TTC549 (cell line): ENCODE data around the gene FAM25A.
"Not testable (repeated sequence)": the region's sequence is repeated elsewhere in the genome, so short reads cannot be mapped to it uniquely, and the experiment has no call there.

Experiments
- FAIRE-seq: peaks from 2 replicates; lab custom pipeline; 2012; peaks lifted over from hg19 to GRCh38; lab: Jason Lieb, UNC

Gene FAM25A

DNA sequence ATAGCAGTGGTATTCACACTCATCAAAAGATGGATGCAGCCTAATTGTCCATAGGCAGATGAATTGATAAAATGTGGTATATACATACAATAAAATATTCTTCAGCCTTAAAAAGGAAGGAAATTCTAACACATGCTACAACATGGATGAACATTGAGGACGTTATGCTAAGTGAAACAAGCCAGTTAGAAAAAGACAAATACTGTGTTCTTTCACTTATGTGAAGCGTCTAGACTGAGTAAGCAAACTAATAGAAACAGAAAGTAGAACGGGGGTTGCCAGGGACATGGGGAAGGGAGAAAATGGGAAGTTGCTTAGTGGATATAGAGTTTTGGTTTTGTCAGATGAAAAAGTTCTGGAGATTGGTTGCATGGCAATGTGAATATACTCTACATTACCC lies 6.6 kb upstream of the FAM25A start:
- FAIRE-seq = not testable (repeated sequence)

DNA sequence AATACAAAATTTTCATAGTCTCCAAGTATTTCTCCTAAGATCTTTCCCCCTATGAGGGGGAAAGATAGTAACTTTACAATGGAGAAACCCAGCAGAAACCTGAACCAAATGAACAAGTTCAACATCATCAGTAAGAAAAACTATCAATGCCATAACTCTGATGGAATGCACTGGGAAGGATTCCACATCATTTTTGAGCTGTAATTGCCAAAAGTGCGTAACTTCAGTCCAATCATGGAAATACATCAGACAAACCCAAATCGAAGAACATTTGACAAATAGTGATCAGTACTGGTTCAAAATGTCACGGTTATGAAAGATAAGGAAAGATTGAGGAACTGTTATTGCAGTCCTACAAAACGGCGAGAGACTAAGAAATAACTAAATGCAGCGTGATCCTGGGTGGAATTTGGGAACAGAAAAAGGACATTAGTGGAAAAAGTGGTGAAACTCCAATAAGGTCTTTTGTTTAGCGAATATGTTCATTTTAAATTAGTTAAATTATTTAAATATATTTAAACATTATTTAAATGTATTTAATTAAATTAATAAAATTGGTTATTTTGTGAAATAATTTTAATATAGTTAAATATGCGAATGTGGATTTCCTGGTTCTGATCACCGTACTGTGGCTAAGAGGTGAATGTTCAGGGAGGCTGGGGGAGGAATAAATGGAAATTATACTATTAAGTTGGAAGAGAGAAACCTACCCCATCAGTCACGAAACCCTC lies 4.9 kb upstream of the FAM25A start:
- FAIRE-seq = not testable (repeated sequence)

DNA sequence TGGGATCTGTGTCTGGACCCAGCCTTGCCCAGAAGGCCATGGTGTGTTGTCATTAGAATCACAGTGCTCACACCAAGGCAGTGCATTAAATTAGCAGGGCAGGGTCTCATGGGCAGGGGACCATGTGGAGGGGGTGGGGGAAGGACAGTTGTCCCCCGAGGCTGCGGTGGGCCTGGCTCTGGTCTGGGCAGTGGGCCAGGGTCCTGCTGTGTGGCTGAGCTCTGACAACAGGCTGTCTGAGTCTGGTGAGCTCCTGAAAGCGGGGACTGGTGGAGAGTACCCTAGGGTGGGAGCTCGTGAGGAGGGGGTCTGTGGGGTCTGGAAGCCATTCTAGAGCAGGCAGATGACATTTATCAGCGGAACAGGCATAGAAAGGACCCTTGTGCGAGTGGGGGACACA lies 2.0 kb upstream of the FAM25A start:
- not testable (repeated sequence) for FAIRE-seq

DNA sequence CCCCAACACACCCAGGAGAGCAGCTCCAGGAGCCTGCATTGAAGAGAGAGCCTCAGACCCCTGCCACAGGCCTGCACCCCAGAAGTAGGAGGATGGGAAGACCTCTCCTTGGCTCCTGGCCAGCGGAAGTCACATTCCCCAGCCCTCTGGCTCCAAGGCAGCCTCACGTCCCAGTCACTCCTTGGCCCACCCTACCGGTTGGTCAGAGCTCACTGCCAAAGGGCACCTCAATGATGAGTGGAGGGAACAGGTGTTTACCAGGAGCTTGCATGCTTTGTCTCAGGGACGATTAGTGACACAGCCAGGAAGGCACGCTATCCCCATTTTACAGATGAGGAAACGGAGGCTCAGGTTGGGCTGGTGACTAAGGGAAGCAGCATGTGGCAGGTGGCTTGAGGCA lies 1.0 kb upstream of the FAM25A start:
- not testable (repeated sequence) for FAIRE-seq

DNA sequence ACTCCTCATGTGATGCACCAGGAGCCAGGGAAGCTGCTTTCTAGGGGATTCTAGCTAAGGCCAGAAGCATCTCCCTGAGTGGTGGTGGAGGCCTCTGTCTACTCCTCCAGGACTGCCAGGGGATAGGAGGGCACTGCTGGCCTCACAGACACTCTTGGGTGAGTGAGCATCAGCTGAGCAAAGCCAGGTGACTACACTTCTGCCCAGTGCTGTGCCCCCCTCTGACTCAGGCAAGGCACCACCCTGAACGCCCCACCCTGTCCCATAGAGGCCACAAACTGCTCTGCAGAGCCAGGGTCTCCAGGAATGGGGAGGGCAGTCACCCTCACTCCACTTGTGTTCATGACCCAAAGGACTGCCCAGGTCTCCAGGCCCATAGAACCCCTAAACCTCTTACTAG lies 590 bp upstream of the FAM25A start:
- not testable (repeated sequence) for FAIRE-seq

DNA sequence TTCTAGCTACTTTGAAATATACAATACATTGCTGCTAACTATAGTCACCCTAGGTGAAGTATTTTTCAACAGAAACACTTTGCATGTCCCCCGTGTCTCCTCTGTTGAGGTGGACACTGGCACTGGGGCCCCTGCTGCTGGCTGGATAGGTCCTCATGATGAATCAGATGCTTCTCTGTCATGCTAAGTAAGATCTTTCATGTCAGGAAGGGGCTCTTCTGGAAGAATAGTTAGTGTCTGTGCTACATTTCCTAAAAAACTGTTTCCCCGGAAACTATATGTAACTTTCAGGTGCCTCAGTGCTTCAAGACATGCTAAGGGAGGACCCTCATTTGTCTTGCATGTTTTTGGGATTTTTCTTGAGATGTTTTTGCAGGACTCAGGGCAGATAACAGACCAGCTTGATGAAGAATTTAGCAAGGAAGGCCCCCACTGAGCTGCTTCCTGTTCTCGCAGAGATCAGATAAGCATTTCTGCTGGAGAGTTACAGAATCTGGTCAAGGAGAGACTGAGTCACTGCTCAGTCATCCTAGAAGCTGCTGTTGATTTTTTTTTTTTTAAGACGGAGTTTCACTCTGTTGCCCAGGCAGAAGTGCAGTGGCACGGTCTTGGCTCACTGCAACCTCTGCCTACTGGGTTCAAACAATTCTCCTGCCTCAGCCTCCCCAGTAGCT lies 5.3 kb downstream of the FAM25A start:
- FAIRE-seq = not testable (repeated sequence)

DNA sequence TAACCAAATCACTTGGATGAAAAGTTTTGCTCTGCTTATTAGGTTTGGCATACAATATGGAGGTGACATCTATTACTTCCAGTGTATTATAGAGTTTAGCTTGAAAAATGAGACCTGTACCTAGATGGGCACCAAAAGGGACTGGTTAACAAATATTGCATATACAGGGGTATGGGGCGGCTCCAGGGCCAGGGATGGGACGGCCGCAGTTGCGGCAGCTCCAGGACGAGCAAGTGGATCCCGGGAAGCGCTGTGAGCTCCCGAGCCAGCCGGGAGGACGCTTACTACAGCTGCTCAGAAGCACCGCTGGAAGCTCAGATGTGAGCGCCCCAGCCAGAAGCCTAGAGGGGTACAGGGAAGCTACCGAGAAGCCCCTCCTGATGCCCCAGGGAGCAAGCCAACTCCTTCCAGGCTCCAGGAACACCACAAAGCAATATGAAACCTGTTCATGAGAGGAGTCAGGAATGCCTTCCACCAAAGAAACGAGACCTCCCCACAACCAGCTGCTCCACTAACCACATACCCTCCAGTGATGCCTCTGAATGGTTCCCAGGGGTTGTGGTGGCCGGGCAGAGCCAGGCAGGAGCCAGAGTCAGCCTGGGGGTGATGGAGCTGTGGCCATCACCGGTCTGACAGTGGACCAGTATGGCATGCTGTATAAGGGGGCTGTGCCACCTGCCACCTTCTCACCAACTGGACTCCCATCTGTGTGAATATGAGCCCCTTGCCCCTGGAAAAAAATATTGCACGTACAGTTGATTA lies 6.8 kb downstream of the FAM25A start:
- FAIRE-seq = not testable (repeated sequence)

DNA sequence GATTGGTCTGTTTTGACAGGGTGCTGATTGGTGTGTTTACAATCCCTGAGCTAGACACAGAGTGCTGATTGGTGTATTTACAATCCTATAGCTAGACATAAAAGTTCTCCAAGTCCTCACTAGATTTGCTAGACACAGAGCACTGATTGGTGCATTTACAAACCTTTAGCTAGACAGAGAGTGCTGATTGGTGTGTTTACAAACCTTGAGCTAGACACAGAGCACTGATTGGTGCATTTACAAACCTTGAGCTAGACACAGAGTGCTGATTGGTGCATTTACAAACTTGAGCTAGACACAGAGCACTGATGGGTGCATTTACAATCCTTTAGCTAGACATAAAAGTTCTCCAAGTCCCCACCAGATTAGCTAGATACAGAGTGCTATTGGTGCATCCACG lies 10.3 kb downstream of the FAM25A start:
- FAIRE-seq = not testable (repeated sequence)

DNA sequence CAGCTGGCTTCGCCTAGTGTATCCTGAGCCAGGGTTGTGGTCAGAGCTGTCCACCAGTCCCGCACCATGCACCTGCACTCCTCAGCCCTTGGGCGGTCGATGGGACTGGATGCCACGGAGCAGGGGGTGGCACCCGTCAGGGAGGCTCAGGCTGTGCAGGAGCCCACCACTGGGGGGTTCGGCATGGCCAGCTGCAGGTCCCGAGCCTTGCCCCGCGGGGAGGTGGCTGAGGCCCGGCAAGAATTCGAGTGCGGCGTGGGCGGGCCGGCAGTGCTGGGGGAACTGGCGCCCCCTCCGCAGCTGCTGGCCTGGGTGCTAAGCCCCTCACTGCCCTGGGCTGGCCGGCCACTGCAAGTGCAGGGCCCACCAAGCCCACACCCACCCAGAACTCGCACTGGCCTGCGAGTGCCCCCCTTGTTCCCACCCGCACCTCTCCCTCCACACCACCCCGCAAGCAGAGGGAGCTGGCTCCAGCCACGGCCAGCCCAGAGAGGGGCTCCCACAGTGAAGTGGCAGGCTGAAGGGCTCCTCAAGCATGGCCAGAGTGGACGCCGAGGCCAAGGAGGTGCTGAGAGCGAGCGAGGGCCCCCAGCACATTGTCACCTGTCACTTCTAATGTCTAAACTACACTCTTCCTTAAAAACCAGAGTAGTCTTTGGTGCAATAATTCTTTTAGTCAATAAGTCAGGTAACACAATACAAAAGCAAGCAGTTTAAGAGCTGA lies 11.0 kb downstream of the FAM25A start:
- no peak for FAIRE-seq

DNA sequence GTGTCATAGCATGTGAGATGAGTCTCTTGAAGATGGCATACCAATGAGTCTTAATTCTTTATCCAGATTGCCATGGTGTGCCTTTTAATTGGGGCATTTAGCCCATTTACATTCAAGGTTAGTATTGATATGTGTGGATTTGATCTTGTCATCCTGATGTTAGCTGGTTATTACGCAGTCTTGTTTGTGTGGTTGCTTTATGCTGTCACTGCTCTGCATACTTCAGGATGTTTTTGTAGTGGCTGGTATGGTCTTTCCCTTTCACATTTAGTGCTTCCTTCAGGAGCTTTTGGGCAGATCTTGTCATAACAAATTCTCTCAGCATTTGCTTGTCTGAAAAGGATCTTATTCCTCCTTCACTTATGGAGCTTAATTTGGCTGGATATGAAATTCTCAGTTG lies 16.5 kb downstream of the FAM25A start:
- no peak for FAIRE-seq

DNA sequence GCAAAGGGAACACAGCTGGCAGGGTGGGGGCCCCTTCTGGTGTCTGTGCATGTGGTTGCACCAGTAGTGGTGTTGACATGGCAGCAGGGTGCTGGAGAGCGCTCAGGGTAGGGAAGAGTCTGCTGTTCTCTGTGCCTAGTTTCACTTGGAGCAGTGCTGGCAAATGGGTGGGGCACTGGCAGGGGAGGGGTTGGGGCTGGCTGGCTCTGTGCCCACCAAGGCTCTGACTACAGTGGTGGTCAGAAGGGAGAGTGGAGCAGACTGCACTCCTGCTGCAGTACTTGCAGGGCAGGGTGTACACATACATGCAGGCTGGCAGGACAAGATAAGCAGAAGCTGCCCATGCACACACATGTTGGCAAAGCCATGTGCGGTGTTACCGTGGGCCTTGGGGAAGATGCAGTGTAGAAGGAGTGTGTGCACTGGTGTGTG lies 18.2 kb downstream of the FAM25A start:
- FAIRE-seq = no peak

DNA sequence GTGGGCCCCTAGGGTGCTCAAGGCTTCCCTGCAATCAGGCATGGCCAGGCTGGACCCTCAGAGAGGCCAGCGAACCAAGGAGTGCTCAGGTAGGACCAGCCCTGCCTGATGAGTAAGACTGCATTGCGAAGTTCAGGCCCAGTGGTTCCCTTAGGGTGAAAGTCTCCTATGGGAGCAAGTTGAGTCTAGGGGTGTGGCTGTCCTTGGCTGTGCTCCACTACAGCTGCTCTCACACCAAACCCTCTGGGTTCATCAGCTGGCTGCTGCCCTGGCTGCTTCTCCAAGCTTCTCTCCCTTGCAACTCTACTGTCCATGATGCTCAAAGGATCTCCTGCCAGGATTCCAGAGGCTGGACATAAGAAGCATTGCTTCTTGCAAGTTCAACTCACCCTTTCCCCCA lies 18.7 kb downstream of the FAM25A start:
- FAIRE-seq = no peak

DNA sequence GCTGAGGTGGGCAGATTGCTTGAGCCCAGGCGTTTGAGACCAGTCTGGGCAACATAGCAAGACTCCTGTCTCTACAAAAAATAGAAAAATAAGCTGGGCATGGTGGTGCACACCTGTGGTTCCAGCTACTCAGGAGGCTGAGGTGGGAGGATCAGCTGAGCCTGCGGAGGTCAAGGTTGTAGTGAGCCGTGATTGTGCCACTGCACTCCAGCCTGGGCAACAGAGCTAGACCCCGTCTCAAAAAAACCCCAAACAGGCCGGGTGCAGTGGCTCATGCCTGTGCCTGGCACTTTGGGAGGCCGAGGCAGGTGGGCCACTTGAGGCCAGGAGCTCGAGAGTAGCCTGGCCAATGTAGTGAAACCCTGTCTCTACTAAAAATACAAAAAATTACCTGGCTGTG lies 23.5 kb downstream of the FAM25A start:
- FAIRE-seq = not testable (repeated sequence)

DNA sequence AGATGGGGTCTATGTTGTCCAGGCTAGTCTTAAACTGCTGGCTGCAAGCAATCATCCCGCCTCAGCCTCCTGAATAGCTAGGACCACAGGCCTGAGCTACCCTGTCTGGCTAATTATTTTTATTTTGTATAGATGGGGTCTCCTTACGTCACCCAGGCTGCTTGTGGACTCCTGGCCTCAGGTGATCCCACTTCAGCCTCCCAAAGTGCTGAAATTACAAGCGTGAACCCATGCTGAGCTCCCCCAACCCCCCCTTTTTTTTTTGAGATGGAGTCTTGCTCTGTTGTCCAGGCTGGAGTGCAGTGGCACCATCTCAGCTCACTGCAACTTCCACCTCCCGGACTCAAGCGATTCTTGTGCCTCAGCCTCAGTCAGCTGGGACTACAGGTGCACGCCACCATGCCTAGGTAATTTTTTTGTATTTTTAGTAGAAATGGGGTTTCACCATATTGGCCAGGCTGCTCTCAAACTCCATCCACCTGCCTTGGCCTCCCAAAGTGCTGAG lies 25.4 kb downstream of the FAM25A start:
- no peak for FAIRE-seq

DNA sequence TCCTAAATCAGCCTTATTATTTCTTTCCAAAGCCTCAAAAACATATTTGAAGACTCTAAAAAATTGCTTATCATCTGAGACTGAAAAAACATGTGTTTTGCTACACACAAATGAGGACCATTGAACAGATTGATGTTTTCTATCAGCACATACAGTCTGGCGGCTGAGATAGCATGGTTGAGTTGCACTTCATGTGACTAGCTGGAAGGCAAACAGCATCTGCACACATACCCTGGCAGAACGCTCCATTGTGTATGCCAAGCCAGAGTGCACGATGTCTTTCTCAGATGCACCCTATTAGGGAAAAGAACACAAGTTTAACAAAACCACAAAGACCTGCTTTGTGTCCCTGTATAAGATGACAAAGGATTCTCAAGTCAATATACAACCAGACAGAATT lies 33.0 kb downstream of the FAM25A start:
- no peak for FAIRE-seq

DNA sequence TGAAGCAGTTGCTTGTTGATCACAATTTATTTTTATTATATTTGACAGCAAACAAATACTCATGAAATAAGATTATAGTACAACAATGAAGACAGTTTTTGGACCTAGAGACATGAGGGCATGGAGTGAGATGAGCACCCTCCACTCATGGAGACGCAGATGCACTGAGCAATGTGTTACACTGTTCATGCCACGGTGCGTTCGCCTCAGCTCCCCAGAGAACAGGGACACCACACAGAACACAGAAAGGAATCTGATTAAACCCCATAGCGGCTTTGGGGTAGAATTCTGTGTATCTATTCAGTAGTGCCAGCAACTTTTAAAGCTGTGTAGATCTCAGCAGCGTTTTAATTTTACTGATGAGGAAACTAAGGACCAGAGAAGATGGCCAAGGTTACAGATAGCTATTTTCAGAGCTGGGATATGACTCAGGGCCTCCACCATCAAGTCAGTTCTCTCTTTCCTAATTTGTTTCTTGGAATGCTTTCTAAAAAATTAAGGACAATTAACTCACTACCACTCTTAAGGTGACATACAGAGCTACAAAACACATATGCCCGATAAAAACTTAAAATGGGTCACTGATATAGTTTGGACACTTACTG lies 33.6 kb downstream of the FAM25A start:
- no peak for FAIRE-seq

DNA sequence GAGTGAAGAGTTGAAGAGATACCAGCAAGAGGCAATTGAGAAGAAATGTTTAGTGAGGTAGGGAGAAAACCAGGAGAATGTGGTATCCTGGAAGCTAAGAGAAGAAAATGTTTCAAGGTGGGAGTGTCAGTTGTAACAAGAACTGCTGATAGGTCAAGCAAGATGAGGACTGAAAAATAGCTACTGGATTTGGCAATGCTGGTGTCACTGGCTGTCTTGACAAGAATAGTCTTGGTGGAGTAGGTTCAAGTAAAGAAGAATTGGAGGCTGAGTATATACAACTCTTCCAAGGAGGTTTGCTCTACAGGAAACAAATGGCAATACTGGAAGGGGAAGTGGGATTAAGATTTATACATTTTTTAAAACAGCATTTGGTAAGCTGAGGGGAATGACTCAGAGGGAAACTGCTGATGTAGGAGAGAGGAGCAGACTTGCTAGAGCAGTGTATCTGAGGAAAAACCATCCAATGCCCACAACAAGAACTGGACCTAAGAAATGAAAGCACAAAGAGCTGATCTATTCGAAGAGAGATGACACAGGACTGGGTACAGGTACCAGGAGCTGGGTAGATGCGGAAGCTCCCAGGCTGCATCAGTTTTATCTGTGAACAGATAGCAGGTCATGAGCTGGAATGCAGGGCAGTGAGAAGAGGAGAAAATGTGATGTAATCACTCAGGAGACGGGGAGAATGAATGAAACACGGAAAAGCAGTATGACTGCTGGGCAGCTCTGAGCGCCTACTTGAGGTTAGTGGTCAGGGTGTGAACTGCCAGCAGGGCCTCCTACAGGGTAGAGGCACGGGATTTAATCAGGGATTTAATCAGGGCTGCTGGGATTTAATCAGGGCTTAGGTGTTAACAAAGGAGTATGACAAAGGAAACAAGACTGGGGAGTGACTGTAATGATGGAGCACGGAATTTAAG lies 34.5 kb downstream of the FAM25A start:
- FAIRE-seq = no peak

DNA sequence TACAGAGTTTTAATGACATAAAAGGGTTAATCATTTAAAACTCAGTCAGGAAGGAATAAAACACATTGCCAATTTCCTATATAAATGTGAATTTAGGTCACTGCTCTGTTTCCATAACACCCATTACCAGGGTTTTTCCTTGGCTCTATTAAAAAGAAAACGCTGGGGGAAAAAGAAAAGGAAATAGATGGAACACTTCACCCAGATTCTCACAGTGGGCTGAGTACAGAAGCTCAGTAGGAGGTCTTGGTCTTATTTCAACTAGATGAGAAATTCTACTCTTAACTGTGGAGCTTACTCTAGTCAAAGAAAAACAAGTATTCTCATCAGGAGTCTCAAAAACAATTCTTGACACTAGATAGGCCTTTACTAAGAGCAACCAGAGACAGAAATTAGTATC lies 38.1 kb downstream of the FAM25A start:
- FAIRE-seq = no peak

DNA sequence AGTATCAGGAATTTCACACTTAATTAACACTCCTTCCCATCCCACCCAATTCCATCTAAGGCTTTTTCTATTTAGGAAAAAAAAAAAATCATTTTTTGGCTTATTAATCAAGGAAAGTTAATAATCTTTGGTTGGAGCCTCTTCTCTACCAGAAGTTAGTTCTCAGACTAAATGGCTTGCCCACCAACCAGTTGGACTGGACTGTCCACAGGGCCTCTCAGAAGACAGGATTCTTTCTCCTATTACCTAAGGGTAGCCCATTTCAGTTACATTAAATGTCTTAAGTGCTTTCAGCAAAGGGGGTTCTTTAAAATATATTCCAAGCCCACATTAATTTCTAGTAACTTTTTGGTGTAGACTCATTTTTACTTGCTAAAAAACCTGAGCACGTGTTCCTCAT lies 39.3 kb downstream of the FAM25A start:
- FAIRE-seq = no peak

DNA sequence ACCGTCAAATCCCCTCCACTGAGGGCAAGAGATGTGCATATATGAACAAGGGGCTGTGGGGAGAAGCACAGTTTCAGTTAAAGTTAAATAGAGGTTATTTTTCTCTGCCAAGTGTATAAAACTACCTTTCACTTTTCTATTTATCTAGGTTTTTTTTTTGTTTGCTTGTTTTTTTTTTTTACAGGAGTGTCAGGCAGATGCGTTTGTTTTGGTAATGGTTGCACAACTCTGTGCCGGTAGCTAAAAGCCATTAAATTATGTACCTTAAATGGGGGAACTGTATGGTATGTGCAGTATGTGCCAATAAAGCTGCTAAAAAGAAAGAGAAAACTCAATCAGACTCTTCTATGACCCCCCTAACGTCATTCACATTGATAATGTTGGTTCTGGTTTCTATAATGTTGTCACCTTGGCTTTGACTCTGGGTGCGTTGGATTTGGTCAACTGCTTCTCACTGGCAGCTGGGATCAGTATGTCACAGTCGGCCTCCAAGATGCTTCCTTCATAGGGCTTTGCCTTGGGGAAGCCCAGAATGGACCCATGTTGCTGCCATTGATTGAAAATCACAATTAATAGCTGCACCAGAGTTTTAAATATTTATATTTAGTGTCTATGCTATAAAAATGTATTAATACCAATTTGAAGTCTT lies 40.3 kb downstream of the FAM25A start:
- FAIRE-seq = no peak
